GM18499 (cell line): ENCODE data around the gene PFKFB3.

Source experiments
- ATAC-seq: cut with Tn5 transposase; IDR thresholded peaks from one replicate; pipeline ENCODE4 v1.9.1; 2021; ENCODE audit warnings: moderate number of reproducible peaks; ENCODE audit not compliant: insufficient read depth, unreplicated experiment

PFKFB3 gene

GRCh38 chr10:6296828-6297251 lies 94.1 kb downstream of the PFKFB3 start:
- ATAC-seq: no peak

GRCh38 chr10:6297522-6297921 lies 94.8 kb downstream of the PFKFB3 start:
- no peak for ATAC-seq

GRCh38 chr10:6297951-6298381 lies 95.2 kb downstream of the PFKFB3 start:
- ATAC-seq: no peak

- no peak for ATAC-seq
Measured at GRCh38 chr10:6298428-6298827, 95.7 kb downstream of the PFKFB3 start.

GRCh38 chr10:6299234-6299633 lies 96.5 kb downstream of the PFKFB3 start:
- ATAC-seq: no peak

- no peak for ATAC-seq
Measured at GRCh38 chr10:6299743-6300105, 97.0 kb downstream of the PFKFB3 start.

- peak; percentile 92 for ATAC-seq
Measured at GRCh38 chr10:6300106-6300783, 97.5 kb downstream of the PFKFB3 start.

- ATAC-seq: no peak
Measured at GRCh38 chr10:6300784-6301460, 98.2 kb downstream of the PFKFB3 start.

- ATAC-seq: no peak
Measured at GRCh38 chr10:6301488-6302075, 98.8 kb downstream of the PFKFB3 start.
